ENCODE data around the gene KIF26A.

- TF ChIP-seq, protein P1, sequence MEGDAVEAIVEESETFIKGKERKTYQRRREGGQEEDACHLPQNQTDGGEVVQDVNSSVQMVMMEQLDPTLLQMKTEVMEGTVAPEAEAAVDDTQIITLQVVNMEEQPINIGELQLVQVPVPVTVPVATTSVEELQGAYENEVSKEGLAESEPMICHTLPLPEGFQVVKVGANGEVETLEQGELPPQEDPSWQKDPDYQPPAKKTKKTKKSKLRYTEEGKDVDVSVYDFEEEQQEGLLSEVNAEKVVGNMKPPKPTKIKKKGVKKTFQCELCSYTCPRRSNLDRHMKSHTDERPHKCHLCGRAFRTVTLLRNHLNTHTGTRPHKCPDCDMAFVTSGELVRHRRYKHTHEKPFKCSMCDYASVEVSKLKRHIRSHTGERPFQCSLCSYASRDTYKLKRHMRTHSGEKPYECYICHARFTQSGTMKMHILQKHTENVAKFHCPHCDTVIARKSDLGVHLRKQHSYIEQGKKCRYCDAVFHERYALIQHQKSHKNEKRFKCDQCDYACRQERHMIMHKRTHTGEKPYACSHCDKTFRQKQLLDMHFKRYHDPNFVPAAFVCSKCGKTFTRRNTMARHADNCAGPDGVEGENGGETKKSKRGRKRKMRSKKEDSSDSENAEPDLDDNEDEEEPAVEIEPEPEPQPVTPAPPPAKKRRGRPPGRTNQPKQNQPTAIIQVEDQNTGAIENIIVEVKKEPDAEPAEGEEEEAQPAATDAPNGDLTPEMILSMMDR (IDR thresholded peaks at IDR 0.05) = no peak
- no peak for TF ChIP-seq POLR2A (IDR thresholded peaks at IDR 0.05)
These were observed 46.2 kb upstream of the KIF26A start for GRCh38 chr14:104091927-104092771.
